HG03457 (cell line): Measurements from ENCODE around the gene S100P.
A peak's percentile ranks its signal among the peaks of the same experiment; 100 is the strongest.
"Not testable (repeated sequence)": the region's sequence is repeated elsewhere in the genome, so short reads cannot be mapped to it uniquely, and the experiment has no call there.

ENCODE experiments used
- ATAC-seq: cut with Tn5 transposase; IDR thresholded peaks from one replicate; pipeline ENCODE4 v1.9.1; 2021; ENCODE audit warnings: moderate number of reproducible peaks; ENCODE audit not compliant: unreplicated experiment

S100P gene

DNA sequence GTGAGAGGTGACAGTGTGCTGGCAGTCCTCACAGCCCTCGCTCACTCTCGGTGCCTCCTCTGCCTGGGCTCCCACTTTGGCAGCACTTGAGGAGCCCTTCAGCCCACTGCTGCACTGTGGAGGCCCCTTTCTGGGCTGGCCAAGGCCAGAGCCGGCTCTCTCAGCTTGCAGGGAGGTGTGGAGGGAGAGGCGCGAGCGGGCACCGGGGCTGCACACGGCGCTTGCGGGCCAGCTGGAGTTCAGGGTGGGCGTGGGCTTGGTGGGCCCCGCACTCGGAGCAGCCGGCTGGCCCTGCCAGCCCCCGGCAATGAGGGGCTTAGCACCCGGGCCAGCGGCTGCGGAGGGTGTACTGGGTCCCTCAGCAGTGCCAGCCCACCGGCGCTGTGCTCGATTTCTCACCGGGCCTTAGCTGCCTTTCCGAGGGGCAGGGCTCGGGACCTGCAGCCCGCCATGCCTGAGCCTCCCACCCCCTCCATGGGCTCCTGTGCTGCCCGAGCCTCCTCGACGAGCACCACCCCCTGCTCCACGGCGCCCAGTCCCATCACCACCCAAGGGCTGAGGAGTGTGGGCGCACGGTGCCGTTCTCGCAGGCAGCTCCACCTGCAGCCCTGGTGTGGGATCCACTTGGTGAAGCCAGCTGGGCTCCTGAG is 21.0 kb upstream of the S100P start:
- not testable (repeated sequence) for ATAC-seq

- not testable (repeated sequence) for ATAC-seq
Observed at GRCh38 chr4:6673191-6673659, 20.5 kb upstream of the S100P start.

GRCh38 chr4:6673660-6674499 is 19.8 kb upstream of the S100P start:
- ATAC-seq = peak; percentile 69

GRCh38 chr4:6674500-6675149 is 19.1 kb upstream of the S100P start:
- ATAC-seq = peak; percentile 19

DNA sequence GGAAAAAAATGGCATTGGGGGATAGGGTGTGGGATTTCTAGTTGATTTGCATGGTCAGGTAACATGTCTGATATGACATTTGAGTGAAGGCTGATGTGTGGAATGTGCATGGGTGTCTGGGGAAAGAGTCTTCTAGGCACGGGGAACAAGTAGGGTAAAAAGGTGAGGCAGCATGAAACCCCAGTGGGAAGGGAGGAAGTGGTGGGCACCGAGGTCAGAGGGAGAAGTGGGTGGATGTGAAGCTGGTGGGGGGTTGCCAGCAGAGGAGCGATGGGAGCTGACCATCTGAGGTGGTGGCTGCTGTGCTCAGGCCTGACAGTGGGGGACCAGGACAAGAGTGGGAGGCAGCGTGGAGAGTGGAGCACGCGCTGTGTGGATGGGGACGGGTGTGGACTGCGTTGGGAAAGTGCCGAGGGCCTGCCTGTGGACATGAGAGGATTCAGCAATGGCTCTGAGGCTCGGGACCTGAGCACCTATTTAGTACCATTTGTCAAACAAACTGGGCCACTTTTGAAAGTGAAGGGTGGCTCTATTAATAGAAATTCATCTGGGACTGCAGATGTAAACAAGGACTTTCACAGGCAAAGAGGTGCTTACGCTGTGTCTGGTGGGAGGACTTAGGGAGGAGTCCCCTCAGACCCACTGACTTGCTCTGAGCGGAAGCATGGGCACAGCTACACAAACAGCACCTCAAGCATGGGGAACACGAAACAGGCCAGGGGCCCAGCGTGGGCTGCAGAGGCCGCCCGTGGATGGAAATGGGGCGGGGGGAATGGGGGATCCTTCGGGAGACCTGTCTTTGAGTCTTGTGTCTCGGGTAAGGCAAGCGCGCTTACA is 16.7 kb upstream of the S100P start:
- no peak for ATAC-seq

DNA sequence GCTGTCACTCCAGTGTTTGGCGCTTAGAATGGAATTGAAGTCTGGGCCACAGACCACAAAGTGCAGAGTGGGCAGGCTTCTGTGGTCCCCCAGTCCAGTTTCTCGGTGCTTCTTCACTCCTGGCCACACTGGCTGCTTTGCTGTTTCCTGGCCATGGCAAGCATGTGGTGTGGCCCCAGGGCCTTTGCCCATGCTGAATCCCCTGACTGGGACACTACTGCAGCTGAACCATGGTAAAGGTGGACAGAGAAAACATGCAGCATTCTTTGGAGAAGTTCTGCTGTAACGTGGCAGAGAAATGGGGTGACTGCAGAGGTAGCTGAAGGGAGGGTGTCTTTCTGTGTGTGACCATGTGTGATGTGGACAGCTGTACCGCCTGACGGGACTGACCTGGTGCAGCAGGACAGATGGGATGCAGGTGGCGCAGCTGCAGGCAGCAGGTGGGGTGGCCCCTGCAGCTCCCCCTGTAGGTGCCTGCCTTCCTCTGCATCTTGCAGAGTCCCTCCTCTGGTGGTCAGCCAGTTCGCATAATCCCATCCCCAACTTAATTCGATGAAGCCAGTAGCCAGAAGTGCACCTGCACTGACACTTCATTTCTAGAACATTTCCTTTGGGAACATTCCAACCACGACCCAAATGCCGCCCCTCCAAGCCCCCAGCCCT is 13.2 kb upstream of the S100P start:
- ATAC-seq = no peak

DNA sequence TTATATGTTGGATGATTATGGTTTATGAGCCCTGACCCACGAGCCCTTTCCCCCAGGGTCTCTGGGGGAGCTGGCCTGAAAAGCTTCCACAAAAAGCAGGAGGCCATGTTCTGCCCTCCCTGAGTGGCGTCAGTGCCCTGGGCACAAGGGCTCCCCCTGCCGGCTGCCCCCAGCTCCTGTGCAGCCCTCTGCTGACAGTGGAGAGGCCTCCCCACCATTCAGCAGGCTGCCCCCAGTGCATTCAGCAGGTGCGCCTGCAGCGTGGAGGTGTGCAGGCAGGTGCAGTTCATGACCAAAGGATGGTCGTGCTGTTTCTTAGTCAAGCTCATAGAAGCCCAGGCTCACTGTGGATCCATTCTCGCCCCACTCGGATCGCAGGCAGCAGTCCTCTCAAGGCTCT is 12.5 kb upstream of the S100P start:
- no peak for ATAC-seq

DNA sequence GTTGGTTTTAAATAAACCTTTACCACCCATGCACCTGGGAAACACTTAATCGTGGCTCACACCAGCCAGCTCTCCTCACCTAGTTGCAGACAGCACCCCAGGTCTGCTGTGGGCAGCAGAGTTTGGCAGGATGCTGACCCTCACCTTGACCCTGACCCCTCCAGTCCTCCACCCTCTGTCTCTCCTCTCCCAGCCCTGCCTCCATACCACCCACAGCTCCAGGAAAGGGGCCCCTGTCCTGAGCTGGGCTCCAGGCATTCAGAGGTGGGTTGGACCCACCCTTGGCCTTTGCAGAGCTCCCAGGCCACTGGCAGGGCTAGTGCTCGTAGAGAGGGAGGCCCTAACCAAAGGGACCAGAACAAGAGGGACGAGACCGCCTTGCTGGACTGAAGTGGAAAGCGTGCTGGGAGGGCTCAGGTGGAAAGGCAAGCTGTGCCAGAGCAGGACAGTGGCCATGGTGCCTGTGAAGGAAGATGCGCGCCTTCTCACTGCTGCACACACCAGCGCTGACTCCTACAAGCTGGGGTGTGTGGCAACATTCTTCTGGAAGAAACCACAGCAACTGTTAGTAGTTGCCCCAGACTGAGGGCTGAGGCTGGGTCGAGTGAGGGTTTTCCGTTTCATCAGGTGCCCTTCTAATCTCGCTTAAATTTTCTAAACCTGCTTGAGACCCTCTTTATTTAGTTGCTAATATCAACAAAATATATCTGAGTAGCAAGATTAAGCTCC is 10.7 kb upstream of the S100P start:
- no peak for ATAC-seq

DNA sequence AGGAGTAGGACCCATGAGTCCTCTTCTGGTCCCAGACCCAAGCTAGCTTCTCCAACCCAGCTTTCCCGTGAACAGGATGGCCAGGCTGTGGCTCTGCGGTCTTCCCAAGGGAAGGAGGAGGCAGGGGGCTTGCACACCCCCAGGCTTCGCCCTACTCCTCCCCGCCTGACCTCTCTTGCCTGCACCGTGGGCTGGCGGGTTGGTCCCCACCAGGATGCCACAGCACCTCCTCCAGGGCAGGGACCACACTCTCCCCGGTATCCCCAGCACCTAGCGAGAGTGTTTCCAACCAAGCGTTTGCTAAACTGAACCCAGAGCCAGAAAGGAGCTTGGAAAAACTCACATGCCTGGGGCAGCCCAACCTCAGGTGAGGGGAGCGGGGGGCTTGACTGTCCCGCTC is 9.0 kb upstream of the S100P start:
- no peak for ATAC-seq

- ATAC-seq = no peak
Observed at GRCh38 chr4:6686104-6686787, 7.4 kb upstream of the S100P start.

DNA sequence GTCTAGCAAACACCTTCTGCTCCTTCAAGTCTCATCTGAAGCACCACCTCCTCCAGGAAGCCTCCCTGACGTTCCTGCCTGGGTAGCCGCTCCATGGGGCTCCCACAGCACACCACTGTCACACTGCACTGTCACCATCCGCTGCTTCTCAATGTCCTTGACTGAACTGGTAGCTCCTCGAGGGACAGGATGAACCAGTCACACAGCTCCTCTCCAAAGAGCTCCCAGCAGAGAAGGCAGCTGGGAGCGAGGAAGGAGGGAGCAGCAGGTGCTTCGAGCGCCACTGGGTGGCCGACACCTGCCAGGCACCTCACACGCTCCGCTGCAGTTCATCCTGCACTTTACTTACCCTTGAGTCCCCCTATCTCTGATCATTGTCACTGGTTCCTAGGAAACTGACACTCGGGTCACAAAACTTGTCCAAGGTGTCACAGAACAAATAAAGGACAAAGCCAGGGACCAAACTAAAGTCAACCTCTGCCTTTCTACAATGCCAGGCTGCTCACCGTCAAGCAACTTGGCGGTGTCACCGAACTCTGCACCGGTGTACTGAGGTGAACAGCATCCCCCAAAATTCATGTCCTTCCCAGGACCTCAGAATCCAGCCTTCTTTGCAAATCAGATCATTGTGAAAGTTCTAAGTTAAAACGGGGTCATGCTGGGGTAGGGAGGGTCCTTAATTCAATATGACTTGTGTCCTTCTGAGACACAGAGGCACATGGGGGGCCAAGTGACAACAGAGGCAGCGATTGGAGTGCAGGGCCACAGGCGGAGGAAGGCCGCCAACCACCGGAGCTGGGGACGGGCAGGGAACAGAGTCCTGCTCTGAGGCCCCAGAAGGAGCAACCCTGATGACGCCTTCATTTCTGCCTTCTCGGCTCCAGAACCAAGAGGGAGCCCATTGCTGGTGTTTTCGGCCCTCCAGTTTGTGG is 5.5 kb upstream of the S100P start:
- no peak for ATAC-seq

- ATAC-seq = peak; percentile 56
Observed at GRCh38 chr4:6688879-6689505, 4.7 kb upstream of the S100P start.

DNA sequence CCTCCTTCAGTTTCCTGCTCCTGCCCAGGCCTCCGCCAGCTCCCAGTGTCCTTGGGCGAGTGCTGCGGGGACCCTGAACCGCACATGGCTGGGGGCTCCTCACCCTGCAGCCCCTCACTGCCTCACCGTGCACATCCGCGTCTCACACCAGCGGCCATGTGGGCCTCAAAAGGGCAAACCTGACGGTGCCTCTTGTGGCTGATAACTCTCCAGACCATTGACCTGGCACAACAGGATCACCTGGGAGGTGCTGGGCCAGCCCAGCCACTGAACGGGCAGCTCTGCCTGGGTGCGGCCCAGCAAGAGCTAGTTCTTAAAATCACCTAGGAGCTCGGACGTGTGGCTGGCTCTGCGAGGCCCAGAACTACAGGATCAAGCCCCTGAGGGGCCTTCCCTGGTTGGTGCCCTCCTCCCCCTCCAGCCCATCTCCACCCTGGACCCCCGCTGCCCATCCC is 4.1 kb upstream of the S100P start:
- no peak for ATAC-seq

- no peak for ATAC-seq
Observed at GRCh38 chr4:6692379-6692778, 1.3 kb upstream of the S100P start.

- ATAC-seq = no peak
Observed at GRCh38 chr4:6692806-6693205, 872 bp upstream of the S100P start.

GRCh38 chr4:6694177-6694901 is 661 bp downstream of the S100P start:
- ATAC-seq = no peak
